Measurements from ENCODE around the gene CADM2. TPM values are rescaled to one million over a fixed set of nuclear protein-coding genes. Genes with fewer than 3 reads are reported as not detected.

The CADM2 gene
- total RNA-seq, 1 donor from 2014 or later: not detected

GRCh38 chr3:85159376-85159775 is 200.6 kb downstream of the CADM2 start:
- no peaks in the 10 kb centered on the region for H3K27me3 Mint-ChIP-seq
- peaks cover 12% of the 10 kb centered on the region for H3K9me3 Mint-ChIP-seq
- H3K27ac Mint-ChIP-seq: no peak overlapping the region
- intact Hi-C loops (cut with micrococcal nuclease): no loop called here
- H3K36me3 Mint-ChIP-seq (ENCODE audit: low read depth): no peaks in the 10 kb centered on the region
- H3K4me1 Mint-ChIP-seq: no peaks in the 10 kb centered on the region
- DNase-seq: no peak
- no peak overlapping the region for H3K4me3 Mint-ChIP-seq

- H3K27ac Mint-ChIP-seq: no peak overlapping the region
- no peaks in the 10 kb centered on the region for H3K27me3 Mint-ChIP-seq
- no peak overlapping the region for H3K4me3 Mint-ChIP-seq
- intact Hi-C loops (cut with micrococcal nuclease): no loop called here
- no peaks in the 10 kb centered on the region for H3K4me1 Mint-ChIP-seq
- H3K36me3 Mint-ChIP-seq (ENCODE audit: low read depth): no peaks in the 10 kb centered on the region
- no peak for DNase-seq
- H3K9me3 Mint-ChIP-seq: peaks cover 12% of the 10 kb centered on the region
Measured at GRCh38 chr3:85161544-85161943, 202.8 kb downstream of the CADM2 start.

- intact Hi-C loops (cut with micrococcal nuclease): no loop called here
- no peaks in the 10 kb centered on the region for H3K4me1 Mint-ChIP-seq
- H3K27me3 Mint-ChIP-seq: no peaks in the 10 kb centered on the region
Measured at GRCh38 chr3:85162905-85163304, 204.1 kb downstream of the CADM2 start.

GRCh38 chr3:85164436-85164835 is 205.6 kb downstream of the CADM2 start:
- Mint-ChIP-seq H3K27me3 (no peaks in the 10 kb centered on the region), H3K9me3 (peaks cover 9% of the 10 kb centered on the region), H3K36me3 (ENCODE audit: low read depth) (no peaks in the 10 kb centered on the region), H3K27ac (no peak overlapping the region), H3K4me3 (no peak overlapping the region), H3K4me1 (no peaks in the 10 kb centered on the region)
- no peak for DNase-seq
- intact Hi-C loops (cut with micrococcal nuclease): no loop called here

More at GRCh38 chr3:85162905-85163304, 204.1 kb downstream of the CADM2 start:
- Mint-ChIP-seq H3K4me3 (no peak overlapping the region), H3K27ac (no peak overlapping the region), H3K36me3 (ENCODE audit: low read depth) (no peaks in the 10 kb centered on the region), H3K9me3 (peaks cover 12% of the 10 kb centered on the region)
- no peak for DNase-seq

- intact Hi-C loops (cut with micrococcal nuclease): no loop called here
Measured at GRCh38 chr3:85167576-85167975, 208.8 kb downstream of the CADM2 start.

GRCh38 chr3:85170646-85171045 is 211.9 kb downstream of the CADM2 start:
- no peaks in the 10 kb centered on the region for H3K36me3 Mint-ChIP-seq (ENCODE audit: low read depth)
- intact Hi-C loops (cut with micrococcal nuclease): no loop called here
- H3K4me3 Mint-ChIP-seq: no peak overlapping the region
- no peak overlapping the region for H3K27ac Mint-ChIP-seq
- no peaks in the 10 kb centered on the region for H3K9me3 Mint-ChIP-seq
- no peaks in the 10 kb centered on the region for H3K4me1 Mint-ChIP-seq
- H3K27me3 Mint-ChIP-seq: no peaks in the 10 kb centered on the region
- DNase-seq: no peak

More at GRCh38 chr3:85167576-85167975, 208.8 kb downstream of the CADM2 start:
- no peak for DNase-seq
- no peaks in the 10 kb centered on the region for H3K36me3 Mint-ChIP-seq (ENCODE audit: low read depth)
- no peak overlapping the region for H3K27ac Mint-ChIP-seq
- no peaks in the 10 kb centered on the region for H3K9me3 Mint-ChIP-seq
- H3K4me3 Mint-ChIP-seq: no peak overlapping the region
- H3K27me3 Mint-ChIP-seq: no peaks in the 10 kb centered on the region
- no peaks in the 10 kb centered on the region for H3K4me1 Mint-ChIP-seq

GRCh38 chr3:85171976-85172375 is 213.2 kb downstream of the CADM2 start:
- intact Hi-C loops (cut with micrococcal nuclease): no loop called here
- Mint-ChIP-seq H3K9me3 (no peaks in the 10 kb centered on the region), H3K36me3 (ENCODE audit: low read depth) (no peaks in the 10 kb centered on the region), H3K4me3 (no peak overlapping the region), H3K27ac (no peak overlapping the region), H3K4me1 (no peaks in the 10 kb centered on the region), H3K27me3 (no peaks in the 10 kb centered on the region)
- DNase-seq: no peak

GRCh38 chr3:85176799-85177198 is 218.0 kb downstream of the CADM2 start:
- H3K4me3 Mint-ChIP-seq: no peak overlapping the region
- H3K27ac Mint-ChIP-seq: no peak overlapping the region
- no peaks in the 10 kb centered on the region for H3K9me3 Mint-ChIP-seq
- no peaks in the 10 kb centered on the region for H3K4me1 Mint-ChIP-seq
- intact Hi-C loops (cut with micrococcal nuclease): no loop called here
- no peaks in the 10 kb centered on the region for H3K27me3 Mint-ChIP-seq
- DNase-seq: no peak
- no peaks in the 10 kb centered on the region for H3K36me3 Mint-ChIP-seq (ENCODE audit: low read depth)

- H3K27ac Mint-ChIP-seq: no peak overlapping the region
- no peaks in the 10 kb centered on the region for H3K4me1 Mint-ChIP-seq
- no peaks in the 10 kb centered on the region for H3K9me3 Mint-ChIP-seq
- no peak for DNase-seq
- no peaks in the 10 kb centered on the region for H3K36me3 Mint-ChIP-seq (ENCODE audit: low read depth)
- intact Hi-C loops (cut with micrococcal nuclease): no loop called here
- H3K27me3 Mint-ChIP-seq: no peaks in the 10 kb centered on the region
- H3K4me3 Mint-ChIP-seq: no peak overlapping the region
Measured at GRCh38 chr3:85182975-85183752, 224.4 kb downstream of the CADM2 start.

- Mint-ChIP-seq H3K36me3 (ENCODE audit: low read depth) (no peaks in the 10 kb centered on the region), H3K27me3 (no peaks in the 10 kb centered on the region), H3K4me1 (no peaks in the 10 kb centered on the region), H3K27ac (no peak overlapping the region), H3K4me3 (no peak overlapping the region), H3K9me3 (no peaks in the 10 kb centered on the region)
- DNase-seq: no peak
- intact Hi-C loops (cut with micrococcal nuclease): no loop called here
Measured at GRCh38 chr3:85185495-85185894, 226.7 kb downstream of the CADM2 start.

- H3K4me1 Mint-ChIP-seq: no peaks in the 10 kb centered on the region
- no peak for DNase-seq
- H3K36me3 Mint-ChIP-seq (ENCODE audit: low read depth): no peaks in the 10 kb centered on the region
- no peak overlapping the region for H3K27ac Mint-ChIP-seq
- no peak overlapping the region for H3K4me3 Mint-ChIP-seq
- intact Hi-C loops (cut with micrococcal nuclease): no loop called here
- H3K9me3 Mint-ChIP-seq: no peaks in the 10 kb centered on the region
- H3K27me3 Mint-ChIP-seq: no peaks in the 10 kb centered on the region
Measured at GRCh38 chr3:85189731-85190130, 230.9 kb downstream of the CADM2 start.

- no peak for DNase-seq
- H3K9me3 Mint-ChIP-seq: no peaks in the 10 kb centered on the region
- no peaks in the 10 kb centered on the region for H3K36me3 Mint-ChIP-seq (ENCODE audit: low read depth)
Measured at GRCh38 chr3:85193565-85193964, 234.8 kb downstream of the CADM2 start.

GRCh38 chr3:85208650-85209049 is 249.9 kb downstream of the CADM2 start:
- no peaks in the 10 kb centered on the region for H3K4me1 Mint-ChIP-seq
- H3K4me3 Mint-ChIP-seq: no peak overlapping the region
- intact Hi-C loops (cut with micrococcal nuclease): no loop called here
- H3K27me3 Mint-ChIP-seq: no peaks in the 10 kb centered on the region
- no peak for DNase-seq
- no peak overlapping the region for H3K27ac Mint-ChIP-seq
- no peaks in the 10 kb centered on the region for H3K36me3 Mint-ChIP-seq (ENCODE audit: low read depth)
- H3K9me3 Mint-ChIP-seq: no peaks in the 10 kb centered on the region

More at GRCh38 chr3:85193565-85193964, 234.8 kb downstream of the CADM2 start:
- Mint-ChIP-seq H3K4me1 (no peaks in the 10 kb centered on the region), H3K27ac (no peak overlapping the region), H3K4me3 (no peak overlapping the region), H3K27me3 (no peaks in the 10 kb centered on the region)
- intact Hi-C loops (cut with micrococcal nuclease): no loop called here

GRCh38 chr3:85210540-85210939 is 251.8 kb downstream of the CADM2 start:
- Mint-ChIP-seq H3K9me3 (no peaks in the 10 kb centered on the region), H3K4me3 (no peak overlapping the region), H3K36me3 (ENCODE audit: low read depth) (no peaks in the 10 kb centered on the region), H3K27me3 (no peaks in the 10 kb centered on the region), H3K27ac (no peak overlapping the region), H3K4me1 (no peaks in the 10 kb centered on the region)
- intact Hi-C loops (cut with micrococcal nuclease): no loop called here
- DNase-seq: no peak

GRCh38 chr3:85228966-85229365 is 270.2 kb downstream of the CADM2 start:
- no peaks in the 10 kb centered on the region for H3K27me3 Mint-ChIP-seq
- H3K27ac Mint-ChIP-seq: no peak overlapping the region
- no peak for DNase-seq
- peaks cover 4% of the 10 kb centered on the region for H3K9me3 Mint-ChIP-seq
- intact Hi-C loops (cut with micrococcal nuclease): no loop called here
- H3K36me3 Mint-ChIP-seq (ENCODE audit: low read depth): no peaks in the 10 kb centered on the region
- H3K4me3 Mint-ChIP-seq: no peak overlapping the region
- no peaks in the 10 kb centered on the region for H3K4me1 Mint-ChIP-seq
